ENCODE measurements around the gene FBXO8.

DNA sequence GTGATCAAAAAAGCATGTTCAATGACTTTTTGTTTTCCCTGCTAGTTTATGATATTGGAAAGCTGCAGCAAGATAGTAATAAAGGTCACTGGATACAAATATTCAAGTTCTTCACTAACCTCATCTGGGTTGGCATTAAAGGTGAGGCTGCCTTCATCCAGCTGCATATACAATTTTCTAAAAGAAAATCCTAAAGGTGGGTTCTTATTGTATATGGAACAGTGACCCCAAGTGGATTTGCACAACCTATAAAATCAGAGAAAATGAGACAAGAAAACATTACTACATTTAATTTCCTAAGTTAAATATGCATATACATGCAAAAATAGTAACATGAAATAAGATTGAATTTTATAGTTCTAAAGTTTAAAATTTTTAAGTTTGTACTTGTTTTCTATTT is 23.9 kb downstream of the FBXO8 start:
- TF ChIP-seq, protein P1, sequence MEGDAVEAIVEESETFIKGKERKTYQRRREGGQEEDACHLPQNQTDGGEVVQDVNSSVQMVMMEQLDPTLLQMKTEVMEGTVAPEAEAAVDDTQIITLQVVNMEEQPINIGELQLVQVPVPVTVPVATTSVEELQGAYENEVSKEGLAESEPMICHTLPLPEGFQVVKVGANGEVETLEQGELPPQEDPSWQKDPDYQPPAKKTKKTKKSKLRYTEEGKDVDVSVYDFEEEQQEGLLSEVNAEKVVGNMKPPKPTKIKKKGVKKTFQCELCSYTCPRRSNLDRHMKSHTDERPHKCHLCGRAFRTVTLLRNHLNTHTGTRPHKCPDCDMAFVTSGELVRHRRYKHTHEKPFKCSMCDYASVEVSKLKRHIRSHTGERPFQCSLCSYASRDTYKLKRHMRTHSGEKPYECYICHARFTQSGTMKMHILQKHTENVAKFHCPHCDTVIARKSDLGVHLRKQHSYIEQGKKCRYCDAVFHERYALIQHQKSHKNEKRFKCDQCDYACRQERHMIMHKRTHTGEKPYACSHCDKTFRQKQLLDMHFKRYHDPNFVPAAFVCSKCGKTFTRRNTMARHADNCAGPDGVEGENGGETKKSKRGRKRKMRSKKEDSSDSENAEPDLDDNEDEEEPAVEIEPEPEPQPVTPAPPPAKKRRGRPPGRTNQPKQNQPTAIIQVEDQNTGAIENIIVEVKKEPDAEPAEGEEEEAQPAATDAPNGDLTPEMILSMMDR (IDR thresholded peaks at IDR 0.05): no peak
- TF ChIP-seq POLR2A (IDR thresholded peaks at IDR 0.05): no peak

Measured in uterus (tissue), 2 donors.